ENCODE results near the gene CARD19. TPM values are rescaled to one million over a fixed set of nuclear protein-coding genes. Genes with fewer than 3 reads are reported as not detected.
A peak's percentile ranks its signal among the peaks of the same experiment; 100 is the strongest.

Gene CARD19
- total and polyA plus RNA-seq, 2 donors (not counting 1 experiment from before 2014, with no cell fraction given): 31.9 to 63.4 TPM

GRCh38 chr9:93120846-93121315 is 24.9 kb downstream of the CARD19 start:
- Histone ChIP-seq H2AFZ (ENCODE audit: insufficient read depth, low read depth, low read length, poor library complexity, severe bottlenecking) (peak overlapping the region; percentile 61), H3K4me2 (replicated peaks; ENCODE audit: low read depth, low read length, poor library complexity, severe bottlenecking) (peak overlapping the region; percentile 77), H4K20me1 (ENCODE audit: control insufficient read depth, insufficient read depth, low read length, poor library complexity, severe bottlenecking) (no peaks in the 10 kb centered on the region), H3K27ac (ENCODE audit: low read length in 2 of 2) (peak overlapping the region in 1 of 2 donors; percentile 12), H3K79me2 (ENCODE audit: control insufficient read depth, insufficient read depth, low read length) (no peaks in the 10 kb centered on the region), H3K9ac (ENCODE audit: low read length) (no peak overlapping the region), H3K4me1 (ENCODE audit: control insufficient read depth in 2 of 2, insufficient read depth in 2 of 2, low read length in 2 of 2) (peaks cover 13 to 20% of the 10 kb centered on the region in 2 donors), H3K36me3 (replicated peaks in 1 of 2; ENCODE audit: control extremely low read depth in 1 of 2, control insufficient read depth in 1 of 2, extremely low read depth in 1 of 2, insufficient read depth in 2 of 2, low read length in 1 of 2) (no peaks in the 10 kb centered on the region), H3K9me3 (ENCODE audit: control extremely low read depth in 1 of 3, control insufficient read depth in 2 of 3, insufficient read depth in 1 of 3, low read length in 2 of 3) (no peaks in the 10 kb centered on the region), H3K27me3 (replicated peaks in 1 of 4; ENCODE audit: control extremely low read depth in 1 of 4, control insufficient read depth in 3 of 4, insufficient read depth in 4 of 4, low read length in 3 of 4) (no peaks in the 10 kb centered on the region), H3K4me3 (ENCODE audit: control extremely low read depth in 1 of 5, extremely low read depth in 1 of 5, insufficient read depth in 1 of 5, low read depth in 2 of 5, low read length in 4 of 5) (no peak overlapping the region)
- ATAC-seq (ENCODE audit: low read depth) (no peak), DNase-seq (no peak)
- Mint-ChIP-seq H3K4me1 (peaks cover 15% of the 10 kb centered on the region), H3K27ac (no peak overlapping the region), H3K9me3 (ENCODE audit: insufficient read depth) (no peaks in the 10 kb centered on the region), H3K4me3 (no peak overlapping the region), H3K27me3 (no peaks in the 10 kb centered on the region)
- CTCF ChIA-PET: interaction anchor here (1.3 to 4.9 kb wide), 6 partner anchors 9 to 164 kb away, joined by 3 to 53 read pairs (median 4); partner anchors contain the start of gene NINJ1
- TF ChIP-seq CTCF (IDR thresholded peaks at IDR 0.05) (no peak), EZH2 (IDR thresholded peaks at IDR 0.05; ENCODE audit: borderline replicate concordance, insufficient read depth, low read depth, low read length, poor library complexity, severe bottlenecking) (no peak)
- POLR2A ChIA-PET: no interaction called here
- 90% methylated on average over 11 of the region's 11 CpGs for WGBS (ENCODE audit: insufficient coverage)
- intact Hi-C loops (cut with micrococcal nuclease): loop anchor here (1.0 kb wide), 1 partner anchor 13 kb away; the partner anchor contains the start of gene NINJ1

GRCh38 chr9:93121316-93122241 is 25.6 kb downstream of the CARD19 start:
- Mint-ChIP-seq H3K4me3 (no peak overlapping the region), H3K9me3 (ENCODE audit: insufficient read depth) (no peaks in the 10 kb centered on the region)
- H3K9ac ChIP-seq (ENCODE audit: low read length): no peak overlapping the region

More at GRCh38 chr9:93121316-93122241, 25.6 kb downstream of the CARD19 start:
- Mint-ChIP-seq H3K27ac (no peak overlapping the region), H3K4me1 (peaks cover 20% of the 10 kb centered on the region), H3K27me3 (no peaks in the 10 kb centered on the region)
- no peaks in the 10 kb centered on the region for H4K20me1 ChIP-seq (ENCODE audit: control insufficient read depth, insufficient read depth, low read length, poor library complexity, severe bottlenecking)
- ATAC-seq (ENCODE audit: low read depth): no peak
- 96% methylated on average over 20 of the region's 20 CpGs for WGBS (ENCODE audit: insufficient coverage)
- intact Hi-C loops (cut with micrococcal nuclease): no loop called here
- TF ChIP-seq EZH2 (IDR thresholded peaks at IDR 0.05; ENCODE audit: borderline replicate concordance, insufficient read depth, low read depth, low read length, poor library complexity, severe bottlenecking) (no peak), CTCF (IDR thresholded peaks at IDR 0.05) (no peak)
- peaks cover 13 to 20% of the 10 kb centered on the region in 2 donors for H3K4me1 ChIP-seq (ENCODE audit: control insufficient read depth in 2 of 2, insufficient read depth in 2 of 2, low read length in 2 of 2)
- POLR2A ChIA-PET: no interaction called here
- CTCF ChIA-PET: interaction anchor here (4.9 kb wide), 1 partner anchor 12 kb away, joined by 53 read pairs; no protein-coding TSS in a partner anchor
- H3K36me3 ChIP-seq (replicated peaks in 1 of 2; ENCODE audit: control extremely low read depth in 1 of 2, control insufficient read depth in 1 of 2, extremely low read depth in 1 of 2, insufficient read depth in 2 of 2, low read length in 1 of 2): no peaks in the 10 kb centered on the region
- no peaks in the 10 kb centered on the region for H3K27me3 ChIP-seq (replicated peaks in 1 of 4; ENCODE audit: control extremely low read depth in 1 of 4, control insufficient read depth in 3 of 4, insufficient read depth in 4 of 4, low read length in 3 of 4)
- peak; percentile 22 for DNase-seq
- H3K4me3 ChIP-seq (ENCODE audit: control extremely low read depth in 1 of 5, extremely low read depth in 1 of 5, insufficient read depth in 1 of 5, low read depth in 2 of 5, low read length in 4 of 5): no peak overlapping the region
- no peaks in the 10 kb centered on the region for H3K9me3 ChIP-seq (ENCODE audit: control extremely low read depth in 1 of 3, control insufficient read depth in 2 of 3, insufficient read depth in 1 of 3, low read length in 2 of 3)
- H3K27ac ChIP-seq (ENCODE audit: low read length in 2 of 2): no peak overlapping the region
- no peak overlapping the region for H2AFZ ChIP-seq (ENCODE audit: insufficient read depth, low read depth, low read length, poor library complexity, severe bottlenecking)
- no peak overlapping the region for H3K4me2 ChIP-seq (replicated peaks; ENCODE audit: low read depth, low read length, poor library complexity, severe bottlenecking)
- no peaks in the 10 kb centered on the region for H3K79me2 ChIP-seq (ENCODE audit: control insufficient read depth, insufficient read depth, low read length)
